Measurements from ENCODE around the gene SCGB1C1.
"Not testable (repeated sequence)": the region's sequence is repeated elsewhere in the genome, so short reads cannot be mapped to it uniquely, and the experiment has no call there.

SCGB1C1 gene

GRCh38 chr11:218815-219593 lies 26.1 kb downstream of the SCGB1C1 start:
- no peak for DNase-seq (ENCODE audit: low read depth in 3 of 3)

- DNase-seq (ENCODE audit: low read depth in 3 of 3), result not testable (repeated sequence)
Observed at GRCh38 chr11:220641-221215, 27.9 kb downstream of the SCGB1C1 start.

GRCh38 chr11:221539-221938 lies 28.7 kb downstream of the SCGB1C1 start:
- no peak for DNase-seq (ENCODE audit: low read depth in 3 of 3)

- no peak for DNase-seq (ENCODE audit: low read depth in 3 of 3)
Observed at GRCh38 chr11:221998-222789, 29.3 kb downstream of the SCGB1C1 start.

- no peak for DNase-seq (ENCODE audit: low read depth in 3 of 3)
Observed at GRCh38 chr11:223026-223789, 30.3 kb downstream of the SCGB1C1 start.

GRCh38 chr11:223884-224283 lies 31.0 kb downstream of the SCGB1C1 start:
- DNase-seq (ENCODE audit: low read depth in 3 of 3), result no peak

- DNase-seq (ENCODE audit: low read depth in 3 of 3), result no peak
Observed at GRCh38 chr11:224424-224823, 31.5 kb downstream of the SCGB1C1 start.

- no peak for DNase-seq (ENCODE audit: low read depth in 3 of 3)
Observed at GRCh38 chr11:225734-226453, 33.0 kb downstream of the SCGB1C1 start.

- no peak for DNase-seq (ENCODE audit: low read depth in 3 of 3)
Observed at GRCh38 chr11:227824-228379, 35.0 kb downstream of the SCGB1C1 start.

- DNase-seq (ENCODE audit: low read depth in 3 of 3), result no peak
Observed at GRCh38 chr11:230431-230830, 37.6 kb downstream of the SCGB1C1 start.

- no peak for DNase-seq (ENCODE audit: low read depth in 3 of 3)
Observed at GRCh38 chr11:232783-233565, 40.1 kb downstream of the SCGB1C1 start.

GRCh38 chr11:235180-235579 lies 42.3 kb downstream of the SCGB1C1 start:
- no peak for DNase-seq (ENCODE audit: low read depth in 3 of 3)

GRCh38 chr11:235609-235996 lies 42.7 kb downstream of the SCGB1C1 start:
- peak in 1 of 3 experiments; percentile 62 for DNase-seq (ENCODE audit: low read depth in 3 of 3)

- peak; percentile 68 to 79 (median 72) for DNase-seq (ENCODE audit: low read depth in 3 of 3)
Observed at GRCh38 chr11:235997-236773, 43.3 kb downstream of the SCGB1C1 start, which contains the start of gene SIRT3. Gene SIRT3 (minus strand): TSS chr11:236342. CDS start chr11:236328, 14 bp downstream.

- DNase-seq (ENCODE audit: low read depth in 3 of 3), result peak; percentile 72 to 75 (median 74)
Observed at GRCh38 chr11:236774-237767, 44.2 kb downstream of the SCGB1C1 start, which contains the start of gene PSMD13. Gene PSMD13 (plus strand): TSS chr11:236976. CDS start chr11:237050, 74 bp downstream.

GRCh38 chr11:238346-238745 lies 45.5 kb downstream of the SCGB1C1 start:
- DNase-seq (ENCODE audit: low read depth in 3 of 3), result not testable (repeated sequence)

GRCh38 chr11:240315-240714 lies 47.4 kb downstream of the SCGB1C1 start:
- DNase-seq (ENCODE audit: low read depth in 3 of 3), result no peak

- no peak for DNase-seq (ENCODE audit: low read depth in 3 of 3)
Observed at GRCh38 chr11:241634-242033, 48.8 kb downstream of the SCGB1C1 start.
